WI38 (cell line): Measurements from ENCODE around the gene CREM.
"Not testable (repeated sequence)": the region's sequence is repeated elsewhere in the genome, so short reads cannot be mapped to it uniquely, and the experiment has no call there.

Experiments
- H3K4me3 ChIP-seq: 2 replicates; pipeline ENCODE4 v1.5.1; 2011; ENCODE audit warnings: low read depth, mild to moderate bottlenecking, control low read depth, low read length
- CTCF ChIP-seq: IDR thresholded peaks from 2 replicates; pipeline ENCODE4 v1.5.1; 2012; ENCODE audit warnings: low read depth, mild to moderate bottlenecking, control low read depth, low read length

The CREM gene

GRCh38 chr10:35211390-35211789, 84.7 kb downstream of the CREM start:
- no peak overlapping the region for H3K4me3 ChIP-seq
- no peak for TF ChIP-seq CTCF

GRCh38 chr10:35212856-35213255, 86.2 kb downstream of the CREM start:
- H3K4me3 ChIP-seq: no peak overlapping the region
- TF ChIP-seq CTCF: no peak

- TF ChIP-seq CTCF: no peak
- no peak overlapping the region for H3K4me3 ChIP-seq
Measured at GRCh38 chr10:35213699-35214098, 87.1 kb downstream of the CREM start.

GRCh38 chr10:35214607-35215020, 88.0 kb downstream of the CREM start:
- H3K4me3 ChIP-seq: no peak overlapping the region
- no peak for TF ChIP-seq CTCF

- no peak overlapping the region for H3K4me3 ChIP-seq
- TF ChIP-seq CTCF: no peak
Measured at GRCh38 chr10:35215107-35215506, 88.5 kb downstream of the CREM start.

GRCh38 chr10:35216303-35216905, 89.8 kb downstream of the CREM start:
- no peak overlapping the region for H3K4me3 ChIP-seq
- TF ChIP-seq CTCF: no peak

- not testable (repeated sequence) for H3K4me3 ChIP-seq
Measured at GRCh38 chr10:35216956-35217355, 90.3 kb downstream of the CREM start.

- H3K4me3 ChIP-seq: no peak overlapping the region
- no peak for TF ChIP-seq CTCF
Measured at GRCh38 chr10:35217455-35217854, 90.8 kb downstream of the CREM start.
